Ishikawa (cell line): ENCODE measurements around the gene ILKAP.

Source experiments
- CEBPB ChIP-seq: IDR thresholded peaks from 2 replicates; pipeline ENCODE4 v1.6.1; 2012
- CREB1 ChIP-seq: IDR thresholded peaks from 2 replicates; pipeline ENCODE4 v1.6.1; 2012; ENCODE audit warnings: low read depth
- EGR1 ChIP-seq: IDR thresholded peaks from 2 replicates; pipeline ENCODE4 v1.6.1; 2012
- EP300 ChIP-seq: IDR thresholded peaks from 2 replicates; pipeline ENCODE4 v1.6.1; 2012; ENCODE audit warnings: borderline replicate concordance
- FOXM1 ChIP-seq: IDR thresholded peaks from 2 replicates; pipeline ENCODE4 v1.6.1; 2012; ENCODE audit warnings: low read depth, borderline replicate concordance
- MAX ChIP-seq: IDR thresholded peaks from 2 replicates; pipeline ENCODE4 v1.6.1; 2012
- NFIC ChIP-seq: IDR thresholded peaks from 2 replicates; pipeline ENCODE4 v1.6.1; 2012
- RAD21 ChIP-seq: IDR thresholded peaks from 2 replicates; pipeline ENCODE4 v1.6.1; 2012; ENCODE audit warnings: low read depth
- TAF1 ChIP-seq: IDR thresholded peaks from 2 replicates; pipeline ENCODE4 v1.6.1; 2012; ENCODE audit warnings: low read depth, mild to moderate bottlenecking
- TCF12 ChIP-seq: IDR thresholded peaks from 2 replicates; pipeline ENCODE4 v1.6.1; 2012; ENCODE audit warnings: low read depth
- TEAD4 ChIP-seq: IDR thresholded peaks from 2 replicates; pipeline ENCODE4 v1.6.1; 2012
- USF1 ChIP-seq: IDR thresholded peaks from 2 replicates; pipeline ENCODE4 v1.6.1; 2012
- YY1 ChIP-seq: IDR thresholded peaks from 2 replicates; pipeline ENCODE4 v1.6.1; 2012; ENCODE audit warnings: low read depth
- ZBTB7A ChIP-seq: IDR thresholded peaks from 2 replicates; pipeline ENCODE4 v1.6.1; 2012; ENCODE audit warnings: low read depth
- TF ChIP-seq, protein P1 (sequence below): IDR thresholded peaks from 2 replicates; pipeline ENCODE4 v1.6.1; 2012; ENCODE audit warnings: low read depth, mild to moderate bottlenecking

ILKAP gene

GRCh38 chr2:238169048-238169707, 34.3 kb downstream of the ILKAP start:
- no peak for TF ChIP-seq EGR1
- TF ChIP-seq CEBPB = 0 out of 2 replicates have a peak, but pooled peaks have one; percentile 31
- no peak for TF ChIP-seq TAF1
- TF ChIP-seq NFIC = peak; percentile 41; the same call in 1 of the 2 replicates
- no peak for TF ChIP-seq RAD21
- TF ChIP-seq USF1 = no peak
- TF ChIP-seq, protein P1, sequence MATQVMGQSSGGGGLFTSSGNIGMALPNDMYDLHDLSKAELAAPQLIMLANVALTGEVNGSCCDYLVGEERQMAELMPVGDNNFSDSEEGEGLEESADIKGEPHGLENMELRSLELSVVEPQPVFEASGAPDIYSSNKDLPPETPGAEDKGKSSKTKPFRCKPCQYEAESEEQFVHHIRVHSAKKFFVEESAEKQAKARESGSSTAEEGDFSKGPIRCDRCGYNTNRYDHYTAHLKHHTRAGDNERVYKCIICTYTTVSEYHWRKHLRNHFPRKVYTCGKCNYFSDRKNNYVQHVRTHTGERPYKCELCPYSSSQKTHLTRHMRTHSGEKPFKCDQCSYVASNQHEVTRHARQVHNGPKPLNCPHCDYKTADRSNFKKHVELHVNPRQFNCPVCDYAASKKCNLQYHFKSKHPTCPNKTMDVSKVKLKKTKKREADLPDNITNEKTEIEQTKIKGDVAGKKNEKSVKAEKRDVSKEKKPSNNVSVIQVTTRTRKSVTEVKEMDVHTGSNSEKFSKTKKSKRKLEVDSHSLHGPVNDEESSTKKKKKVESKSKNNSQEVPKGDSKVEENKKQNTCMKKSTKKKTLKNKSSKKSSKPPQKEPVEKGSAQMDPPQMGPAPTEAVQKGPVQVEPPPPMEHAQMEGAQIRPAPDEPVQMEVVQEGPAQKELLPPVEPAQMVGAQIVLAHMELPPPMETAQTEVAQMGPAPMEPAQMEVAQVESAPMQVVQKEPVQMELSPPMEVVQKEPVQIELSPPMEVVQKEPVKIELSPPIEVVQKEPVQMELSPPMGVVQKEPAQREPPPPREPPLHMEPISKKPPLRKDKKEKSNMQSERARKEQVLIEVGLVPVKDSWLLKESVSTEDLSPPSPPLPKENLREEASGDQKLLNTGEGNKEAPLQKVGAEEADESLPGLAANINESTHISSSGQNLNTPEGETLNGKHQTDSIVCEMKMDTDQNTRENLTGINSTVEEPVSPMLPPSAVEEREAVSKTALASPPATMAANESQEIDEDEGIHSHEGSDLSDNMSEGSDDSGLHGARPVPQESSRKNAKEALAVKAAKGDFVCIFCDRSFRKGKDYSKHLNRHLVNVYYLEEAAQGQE = no peak

GRCh38 chr2:238168196-238169047, 35.1 kb downstream of the ILKAP start:
- TF ChIP-seq, protein P1 = no peak
- TF ChIP-seq EP300 (no peak), TCF12 (no peak)

DNA sequence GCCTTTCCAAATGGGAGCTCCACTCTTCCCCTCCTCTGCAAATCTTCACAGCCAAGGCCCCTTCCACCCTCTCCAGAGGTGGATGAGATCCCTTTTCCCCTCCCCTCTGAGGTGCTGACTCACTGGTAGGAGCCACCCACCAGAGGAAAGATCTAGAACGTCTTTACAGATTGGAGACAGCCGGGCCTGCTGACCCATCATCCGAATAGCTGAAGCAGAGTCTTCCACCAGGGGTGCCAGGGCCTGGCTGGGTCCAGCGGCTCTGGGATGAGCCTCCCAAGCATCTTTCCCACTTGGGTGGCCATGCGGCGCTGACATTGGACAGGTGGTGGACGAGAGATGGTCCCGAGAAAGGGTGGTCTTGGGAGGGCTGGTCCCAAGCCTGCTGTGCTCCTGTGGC, 35.7 kb downstream of the ILKAP start:
- TF ChIP-seq EP300 (no peak), CEBPB (no peak), MAX (no peak), YY1 (no peak), EGR1 (no peak), RAD21 (no peak), FOXM1 (no peak), TEAD4 (no peak), USF1 (no peak), TAF1 (no peak), CREB1 (no peak), TCF12 (no peak), NFIC (no peak), ZBTB7A (no peak)
- TF ChIP-seq, protein P1 = no peak

GRCh38 chr2:238167344-238167715, 36.2 kb downstream of the ILKAP start:
- TF ChIP-seq NFIC (no peak), MAX (no peak), RAD21 (no peak), TEAD4 (no peak), TCF12 (no peak; the same call in 1 of the 2 replicates), TAF1 (no peak), ZBTB7A (no peak), EGR1 (no peak), YY1 (no peak), USF1 (no peak), EP300 (no peak), FOXM1 (no peak), CREB1 (no peak), CEBPB (no peak)
- TF ChIP-seq, protein P1 = no peak
